HepG2 (cell line): Measurements from ENCODE around the gene WDR5B. TPM values are rescaled to one million over a fixed set of nuclear protein-coding genes. Genes with fewer than 3 reads are reported as not detected.
A peak's percentile ranks its signal among the peaks of the same experiment; 100 is the strongest.

Experiments
- CBX1 ChIP-seq: IDR thresholded peaks from one replicate; pipeline ENCODE4 v1.6.1; 2016; ENCODE audit warnings: antibody characterized with exemption, low read depth
- MBNL3 ChIP-seq: fragments of 250-450 bp; sonication (Bioruptor Pico); conservative IDR thresholded peaks from 2 replicates; pipeline ENCODE4 v1.8.0; 2022; ENCODE audit warnings: mild to moderate bottlenecking, inconsistent platforms
- MIER3 ChIP-seq: IDR thresholded peaks from 2 replicates; pipeline ENCODE4 v1.6.1; 2016; ENCODE audit warnings: missing compliant biosample characterization, borderline replicate concordance
- NR2F6 ChIP-seq, 2 experiments: IDR thresholded peaks; 2 replicates each; pipeline ENCODE4 v1.6.1; 2016; ENCODE audit warnings: antibody characterized with exemption in 1 of 2, mild to moderate bottlenecking in 1 of 2
- PHF20 ChIP-seq: sonication (generic); formaldehyde crosslinking; IDR thresholded peaks from 2 replicates; pipeline ENCODE4 v1.5.0; 2020; ENCODE audit warnings: mild to moderate bottlenecking, missing genetic modification reagents
- PREB ChIP-seq: sonication (generic); formaldehyde crosslinking; IDR thresholded peaks from 2 replicates; pipeline ENCODE4 v1.4.0; 2020; ENCODE audit warnings: missing genetic modification reagents
- REPIN1 ChIP-seq: sonication (generic); formaldehyde crosslinking; IDR thresholded peaks from 2 replicates; pipeline ENCODE4 v1.8.0; 2022; ENCODE audit warnings: missing genetic modification reagents, low read depth, mild to moderate bottlenecking, borderline replicate concordance
- SMAD9 ChIP-seq: sonication (generic); formaldehyde crosslinking; IDR thresholded peaks from 2 replicates; pipeline ENCODE4 v1.5.1; 2020; ENCODE audit warnings: mild to moderate bottlenecking, missing genetic modification reagents
- SNAPC4 ChIP-seq: sonication (generic); formaldehyde crosslinking; IDR thresholded peaks from 2 replicates; pipeline ENCODE4 v1.4.0; 2020; ENCODE audit warnings: mild to moderate bottlenecking, missing genetic modification reagents
- THAP11 ChIP-seq: IDR thresholded peaks from 2 replicates; pipeline ENCODE4 v1.6.1; 2016; ENCODE audit warnings: missing biosample characterization, missing genetic modification reagents
- ZBTB34 ChIP-seq: sonication (generic); formaldehyde crosslinking; IDR thresholded peaks from 2 replicates; pipeline ENCODE4 v1.8.0; 2022; ENCODE audit warnings: mild to moderate bottlenecking, missing genetic modification reagents
- ZNF264 ChIP-seq: sonication (generic); formaldehyde crosslinking; IDR thresholded peaks from 2 replicates; pipeline ENCODE4 v1.4.0; 2020; ENCODE audit warnings: missing genetic modification reagents
- ZNF30 ChIP-seq: sonication (generic); formaldehyde crosslinking; IDR thresholded peaks from 2 replicates; pipeline ENCODE4 v1.5.0; 2020; ENCODE audit warnings: mild to moderate bottlenecking, missing genetic modification reagents
- ZNF382 ChIP-seq: sonication (generic); formaldehyde crosslinking; IDR thresholded peaks from 2 replicates; pipeline ENCODE4 v1.5.0; 2020; ENCODE audit warnings: missing genetic modification reagents, mild to moderate bottlenecking, borderline replicate concordance
- ZNF430 ChIP-seq: sonication (generic); formaldehyde crosslinking; IDR thresholded peaks from 2 replicates; pipeline ENCODE4 v1.9.0; 2021; ENCODE audit warnings: mild to moderate bottlenecking, missing genetic modification reagents
- ZNF597 ChIP-seq: sonication (generic); formaldehyde crosslinking; IDR thresholded peaks from 2 replicates; pipeline ENCODE4 v1.5.0; 2020; ENCODE audit warnings: missing genetic modification reagents
- ZNF768 ChIP-seq: sonication (generic); formaldehyde crosslinking; IDR thresholded peaks from 2 replicates; pipeline ENCODE4 v1.4.0; 2020; ENCODE audit warnings: missing genetic modification reagents
- polyA plus RNA-seq, 8 experiments: library from polyadenylated mRNA; depleted of rRNA in 3 of 8; stranded (reverse) in 7 of 8; unstranded in 1 of 8; fragments of >200 nt; fragmentation: Illumina TruSeq in 4 of 8; extraction: Trizol in 4 of 8; gene quantifications; 2 replicates each; pipeline versions ENCODE4 v1.2.1 to v1.2.3, GENCODE V29; 2011 to 2016; ENCODE audit warnings: low read depth in 4 of 8, missing spikeins in 1 of 8, mixed read lengths in 1 of 8; ENCODE audit not compliant: insufficient read depth in 1 of 8
- total RNA-seq, 5 experiments: library from RNA; depleted of rRNA; stranded (reverse); fragments of >200 nt; fragmentation: Illumina TruSeq; extraction: Trizol; gene quantifications; 2 replicates each; pipeline ENCODE4 v1.2.3, GENCODE V29; 2016; ENCODE audit warnings: low read depth in 1 of 5
- TF ChIP-seq, protein P1 (sequence below): sonication (generic); formaldehyde crosslinking; IDR thresholded peaks from 2 replicates; pipeline ENCODE4 v1.8.0; 2022; ENCODE audit warnings: missing genetic modification reagents, mild to moderate bottlenecking, borderline replicate concordance

Gene WDR5B
- total and polyA plus RNA-seq, 2 of the 13 experiments (the other 11 are each of a cell fraction or from before 2014, with no cell fraction given): 2.5 to 3.6 TPM

- no peak for TF ChIP-seq REPIN1 (CRISPR knock-in tag)
- no peak for TF ChIP-seq ZNF382 (CRISPR knock-in tag)
- peak; percentile 81; the same call in 1 of the 2 replicates for TF ChIP-seq ZNF264 (CRISPR knock-in tag)
- TF ChIP-seq CBX1: no peak
- TF ChIP-seq SMAD9: no peak
- no peak for TF ChIP-seq MIER3 (CRISPR knock-in tag)
- 0 out of 2 replicates have a peak, but pooled peaks have one; percentile 49 for TF ChIP-seq NR2F6 (IDR thresholded peaks at IDR 0.05)
- peak; percentile 23; the same call in 1 of the 2 replicates for TF ChIP-seq NR2F6 (CRISPR knock-in tag; IDR thresholded peaks at IDR 0.05)
- peak; percentile 66 for TF ChIP-seq THAP11
- no peak for TF ChIP-seq PREB
- no peak for TF ChIP-seq MBNL3
- no peak for TF ChIP-seq ZNF768 (CRISPR knock-in tag)
- no peak for TF ChIP-seq PHF20 (CRISPR knock-in tag)
- TF ChIP-seq ZNF30: no peak
- no peak for TF ChIP-seq SNAPC4 (CRISPR knock-in tag)
- no peak for TF ChIP-seq ZNF430 (CRISPR knock-in tag)
- TF ChIP-seq, protein P1, sequence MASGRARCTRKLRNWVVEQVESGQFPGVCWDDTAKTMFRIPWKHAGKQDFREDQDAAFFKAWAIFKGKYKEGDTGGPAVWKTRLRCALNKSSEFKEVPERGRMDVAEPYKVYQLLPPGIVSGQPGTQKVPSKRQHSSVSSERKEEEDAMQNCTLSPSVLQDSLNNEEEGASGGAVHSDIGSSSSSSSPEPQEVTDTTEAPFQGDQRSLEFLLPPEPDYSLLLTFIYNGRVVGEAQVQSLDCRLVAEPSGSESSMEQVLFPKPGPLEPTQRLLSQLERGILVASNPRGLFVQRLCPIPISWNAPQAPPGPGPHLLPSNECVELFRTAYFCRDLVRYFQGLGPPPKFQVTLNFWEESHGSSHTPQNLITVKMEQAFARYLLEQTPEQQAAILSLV (CRISPR knock-in tag): no peak
- no peak for TF ChIP-seq ZBTB34 (CRISPR knock-in tag)
- no peak for TF ChIP-seq ZNF597
These were observed 24.0 kb downstream of the WDR5B start (continued) for GRCh38 chr3:122391681-122392446.
